ENCODE data around the gene EIF3F. TPM values are rescaled to one million over a fixed set of nuclear protein-coding genes. Genes with fewer than 3 reads are reported as not detected.

Gene EIF3F
- total and polyA plus RNA-seq, 9 of the 15 experiments (the other 6 are each of a cell fraction or from before 2014, with no cell fraction given) = 50.1 to 259 (median 135) TPM

DNA sequence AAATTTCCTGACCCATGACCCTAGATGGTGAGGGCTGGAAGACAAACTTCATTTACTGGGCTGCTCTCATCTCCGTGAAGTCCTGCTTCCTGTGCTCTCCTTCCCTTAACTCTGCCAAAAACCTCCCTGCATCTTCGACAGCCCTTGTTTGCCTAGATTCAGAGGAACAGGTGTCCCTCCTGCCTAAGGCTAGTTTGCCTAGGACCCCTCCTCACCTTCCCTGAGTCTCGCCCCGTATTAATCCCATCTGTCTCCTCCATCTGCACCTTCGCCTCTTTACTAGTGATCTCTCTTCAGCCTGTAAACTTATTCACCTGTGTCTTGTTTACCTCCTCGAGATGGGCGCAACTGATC lies 33.1 kb downstream of the EIF3F start (continued):
- no peak for TF ChIP-seq GMEB1 (CRISPR knock-in tag; IDR thresholded peaks at IDR 0.05)
- no peak for TF ChIP-seq TCF7L2 (IDR thresholded peaks at IDR 0.05; ENCODE audit: low read depth, low read length)
- TF ChIP-seq RFX1 (IDR thresholded peaks at IDR 0.05) = no peak

DNA sequence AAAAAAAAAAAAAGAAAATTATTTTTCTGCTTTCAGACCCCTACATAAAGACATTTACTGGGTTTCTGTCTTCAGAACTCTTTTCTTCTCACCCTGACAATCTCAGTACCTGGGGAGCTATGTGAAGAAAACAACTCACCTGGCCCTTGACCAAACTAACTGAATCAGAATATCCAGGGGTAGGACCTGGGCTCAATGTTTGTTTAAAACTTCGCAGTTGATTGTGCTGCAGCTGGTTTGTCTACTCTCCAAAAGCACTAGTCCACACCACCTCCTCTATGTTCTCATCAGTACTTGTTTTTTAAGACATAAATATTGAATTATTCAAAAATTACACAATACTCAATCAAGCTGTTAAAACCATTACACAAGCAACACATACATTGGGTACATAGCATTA lies 34.8 kb downstream of the EIF3F start:
- no peak for ATAC-seq
- Histone ChIP-seq H3K27ac (ENCODE audit: extremely low read depth, low read depth, low read length) (no peak overlapping the region), H3K27me3 (ENCODE audit: control insufficient read depth in 2 of 2, insufficient read depth in 2 of 2, low read length in 2 of 2) (peaks cover 14 to 33% of the 10 kb centered on the region in 2 experiments; a peak in 4 of 5 replicates), H3K4me1 (replicated peaks in 1 of 2; ENCODE audit: control insufficient read depth in 2 of 2, insufficient read depth in 2 of 2, low read length in 2 of 2) (peaks cover 0 to 11% of the 10 kb centered on the region in 2 experiments; a peak in 2 of 5 replicates), H3K9ac (ENCODE audit: insufficient read depth in 1 of 2, low read depth in 2 of 2, low read length in 2 of 2) (no peak overlapping the region), H3K9me3 (replicated peaks; ENCODE audit: control insufficient read depth, insufficient read depth, low read depth, low read length) (no peaks in the 10 kb centered on the region), H3K4me2 (ENCODE audit: insufficient read depth, low read length) (no peak overlapping the region), H3K36me3 (ENCODE audit: control insufficient read depth, insufficient read depth, low read length) (no peaks in the 10 kb centered on the region), H3K9me1 (ENCODE audit: control insufficient read depth, insufficient read depth, low read length) (no peaks in the 10 kb centered on the region), H3K4me3 (no peak overlapping the region), H2AFZ (ENCODE audit: low read depth, low read length) (no peak overlapping the region), H4K20me1 (replicated peaks; ENCODE audit: control insufficient read depth, insufficient read depth, low read length) (no peaks in the 10 kb centered on the region), H3K79me2 (ENCODE audit: control insufficient read depth, insufficient read depth, low read length) (no peaks in the 10 kb centered on the region)
- CTCF ChIA-PET (ENCODE audit: low intra/inter-chr PET ratio) = no interaction called here
- DNase-seq (ENCODE audit: extremely low read depth in 1 of 4, low spot score in 3 of 4) = no peak
- in situ Hi-C loops (cut with MboI) (no loop called here), intact Hi-C loops (cut with micrococcal nuclease) (no loop called here)
- POLR2A ChIA-PET = interaction anchor here (1.6 kb wide), 1 partner anchor 8 kb away, joined by 3 read pairs; no protein-coding TSS in a partner anchor
- BruUV-seq (replicated peaks) = no TSS peak
- no peak for FAIRE-seq
- TF ChIP-seq MTA1 (IDR thresholded peaks at IDR 0.05; ENCODE audit: borderline replicate concordance) (no peak), BCOR (IDR thresholded peaks at IDR 0.05) (no peak), FOXJ3 (CRISPR knock-in tag; IDR thresholded peaks at IDR 0.05) (no peak), RFX5 (IDR thresholded peaks at IDR 0.05; ENCODE audit: low read depth, low read length) (no peak), HCFC1 (IDR thresholded peaks at IDR 0.05; ENCODE audit: low read depth, low read length) (no peak), PHF8 (IDR thresholded peaks at IDR 0.05; ENCODE audit: borderline replicate concordance, low read length) (no peak), RBM25 (IDR thresholded peaks at IDR 0.05; ENCODE audit: low read depth, low read length, severe bottlenecking) (no peak), YY1 (IDR thresholded peaks at IDR 0.05; ENCODE audit: borderline replicate concordance in 1 of 3, control insufficient read depth in 1 of 3, extremely low read depth in 1 of 3, insufficient read depth in 3 of 3, insufficient read length in 1 of 3, insufficient replicate concordance in 2 of 3, low read depth in 1 of 3, low read length in 2 of 3) (no peak)
- TF ChIP-seq, protein P1, sequence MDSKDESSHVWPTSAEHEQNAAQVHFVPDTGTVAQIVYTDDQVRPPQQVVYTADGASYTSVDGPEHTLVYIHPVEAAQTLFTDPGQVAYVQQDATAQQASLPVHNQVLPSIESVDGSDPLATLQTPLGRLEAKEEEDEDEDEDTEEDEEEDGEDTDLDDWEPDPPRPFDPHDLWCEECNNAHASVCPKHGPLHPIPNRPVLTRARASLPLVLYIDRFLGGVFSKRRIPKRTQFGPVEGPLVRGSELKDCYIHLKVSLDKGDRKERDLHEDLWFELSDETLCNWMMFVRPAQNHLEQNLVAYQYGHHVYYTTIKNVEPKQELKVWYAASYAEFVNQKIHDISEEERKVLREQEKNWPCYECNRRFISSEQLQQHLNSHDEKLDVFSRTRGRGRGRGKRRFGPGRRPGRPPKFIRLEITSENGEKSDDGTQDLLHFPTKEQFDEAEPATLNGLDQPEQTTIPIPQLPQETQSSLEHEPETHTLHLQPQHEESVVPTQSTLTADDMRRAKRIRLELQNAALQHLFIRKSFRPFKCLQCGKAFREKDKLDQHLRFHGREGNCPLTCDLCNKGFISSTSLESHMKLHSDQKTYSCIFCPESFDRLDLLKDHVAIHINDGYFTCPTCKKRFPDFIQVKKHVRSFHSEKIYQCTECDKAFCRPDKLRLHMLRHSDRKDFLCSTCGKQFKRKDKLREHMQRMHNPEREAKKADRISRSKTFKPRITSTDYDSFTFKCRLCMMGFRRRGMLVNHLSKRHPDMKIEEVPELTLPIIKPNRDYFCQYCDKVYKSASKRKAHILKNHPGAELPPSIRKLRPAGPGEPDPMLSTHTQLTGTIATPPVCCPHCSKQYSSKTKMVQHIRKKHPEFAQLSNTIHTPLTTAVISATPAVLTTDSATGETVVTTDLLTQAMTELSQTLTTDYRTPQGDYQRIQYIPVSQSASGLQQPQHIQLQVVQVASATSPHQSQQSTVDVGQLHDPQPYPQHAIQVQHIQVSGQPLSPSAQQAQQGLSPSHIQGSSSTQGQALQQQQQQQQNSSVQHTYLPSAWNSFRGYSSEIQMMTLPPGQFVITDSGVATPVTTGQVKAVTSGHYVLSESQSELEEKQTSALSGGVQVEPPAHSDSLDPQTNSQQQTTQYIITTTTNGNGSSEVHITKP (IDR thresholded peaks at IDR 0.05; ENCODE audit: partially characterized antibody) = no peak
- WGBS (ENCODE audit: insufficient coverage, low coverage, missing lambda C conversion rate) = 0% methylated on average over 1 of the region's 1 CpG

Measured in K562 (cell line).